Brain microvascular endothelial cell (primary cell): ENCODE measurements around the gene IGIP.

Experiments
- DNase-seq: peaks from one replicate; pipeline ENCODE4 v3.0.0-alpha.2; 2020
- H3K27ac ChIP-seq: fragments of 250-450 bp; sonication (Bioruptor Pico); 2 replicates; pipeline ENCODE4 v1.5.1; 2020; ENCODE audit warnings: mild to moderate bottlenecking, moderate library complexity
- H3K27me3 ChIP-seq: fragments of 250-450 bp; sonication (Bioruptor Pico); replicated peaks from 2 replicates; pipeline ENCODE4 v1.5.1; 2020; ENCODE audit warnings: mild to moderate bottlenecking
- H3K36me3 ChIP-seq: fragments of 250-450 bp; sonication (Bioruptor Pico); replicated peaks from 2 replicates; pipeline ENCODE4 v1.5.1; 2020; ENCODE audit warnings: mild to moderate bottlenecking
- H3K4me3 ChIP-seq: 2 replicates; pipeline ENCODE4 v1.5.1; 2011; ENCODE audit warnings: low read depth, mild to moderate bottlenecking, control low read depth, low read length, moderate library complexity
- in situ Hi-C: cut with HindIII; loops from 2 replicates; pipeline ENCODE4 v1.10.0; 2017; ENCODE audit warnings: low sequenced_read_pairs, low pct_ligation_motif_present
- TF ChIP-seq, protein P1 (sequence below): IDR thresholded peaks from 2 replicates; pipeline ENCODE4 v1.5.1; 2011; ENCODE audit warnings: low read depth, mild to moderate bottlenecking, moderate library complexity, low read length, control low read depth, inconsistent platforms; ENCODE audit errors: missing control alignments

Gene IGIP

DNA sequence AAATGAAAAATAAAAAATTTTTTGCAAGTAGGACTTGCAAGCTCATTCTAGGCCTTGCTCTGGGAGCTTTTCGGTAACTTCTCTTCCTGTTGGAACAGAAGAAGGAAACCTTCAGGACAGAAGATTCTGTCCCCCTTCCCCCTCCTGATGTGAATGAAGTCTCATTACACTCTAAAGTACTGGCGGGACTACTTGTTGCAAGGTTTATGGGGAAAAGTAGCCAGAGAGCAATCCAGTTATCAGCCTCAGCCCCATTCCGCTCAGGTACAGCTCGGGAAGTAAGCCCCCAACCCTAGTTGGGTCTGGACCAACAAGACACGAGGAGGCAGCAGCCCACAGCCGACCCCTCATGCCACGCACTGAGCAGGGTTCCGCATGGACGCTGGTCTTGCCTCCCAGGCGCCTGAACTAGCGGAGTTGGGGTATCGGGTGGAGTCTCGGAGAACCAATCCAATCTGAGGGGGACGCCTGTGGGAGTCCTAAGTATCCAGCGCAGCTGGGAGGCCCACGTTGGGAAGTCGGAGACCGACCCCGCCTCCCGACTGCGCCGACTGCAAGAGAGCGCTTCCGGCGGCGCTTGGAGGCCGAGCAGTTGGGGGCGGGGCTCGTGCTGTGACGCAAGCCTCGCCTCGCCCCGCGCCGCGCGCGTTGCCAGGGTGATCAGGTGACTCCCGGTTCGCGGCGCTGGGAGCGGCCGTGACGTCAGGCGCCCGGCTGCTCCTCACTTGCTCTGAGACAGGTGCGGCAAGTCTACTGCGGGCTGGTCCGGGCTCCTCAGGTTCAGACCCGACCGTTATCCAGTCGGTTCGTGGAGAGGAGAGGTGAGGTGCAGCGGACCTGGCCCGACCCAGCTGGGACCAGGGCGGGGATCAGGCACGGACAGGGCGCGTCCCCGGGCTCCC is 49.0 kb downstream of the IGIP start, which contains the start of gene CYSTM1:
CYSTM1 (plus strand) TSS at position 724 of the 902 bp plus-strand sequence. CDS start 19,278 bp downstream, outside the sequence.
- Histone ChIP-seq H3K27me3 (no peaks in the 10 kb centered on the region), H3K36me3 (no peaks in the 10 kb centered on the region), H3K27ac (peak within 1 kb of the TSS; percentile 68), H3K4me3 (peak within 1 kb of the TSS; percentile 80)
- TF ChIP-seq, protein P1, sequence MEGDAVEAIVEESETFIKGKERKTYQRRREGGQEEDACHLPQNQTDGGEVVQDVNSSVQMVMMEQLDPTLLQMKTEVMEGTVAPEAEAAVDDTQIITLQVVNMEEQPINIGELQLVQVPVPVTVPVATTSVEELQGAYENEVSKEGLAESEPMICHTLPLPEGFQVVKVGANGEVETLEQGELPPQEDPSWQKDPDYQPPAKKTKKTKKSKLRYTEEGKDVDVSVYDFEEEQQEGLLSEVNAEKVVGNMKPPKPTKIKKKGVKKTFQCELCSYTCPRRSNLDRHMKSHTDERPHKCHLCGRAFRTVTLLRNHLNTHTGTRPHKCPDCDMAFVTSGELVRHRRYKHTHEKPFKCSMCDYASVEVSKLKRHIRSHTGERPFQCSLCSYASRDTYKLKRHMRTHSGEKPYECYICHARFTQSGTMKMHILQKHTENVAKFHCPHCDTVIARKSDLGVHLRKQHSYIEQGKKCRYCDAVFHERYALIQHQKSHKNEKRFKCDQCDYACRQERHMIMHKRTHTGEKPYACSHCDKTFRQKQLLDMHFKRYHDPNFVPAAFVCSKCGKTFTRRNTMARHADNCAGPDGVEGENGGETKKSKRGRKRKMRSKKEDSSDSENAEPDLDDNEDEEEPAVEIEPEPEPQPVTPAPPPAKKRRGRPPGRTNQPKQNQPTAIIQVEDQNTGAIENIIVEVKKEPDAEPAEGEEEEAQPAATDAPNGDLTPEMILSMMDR = no peak
- DNase-seq = peak; percentile 91
- in situ Hi-C loops = no loop called here

DNA sequence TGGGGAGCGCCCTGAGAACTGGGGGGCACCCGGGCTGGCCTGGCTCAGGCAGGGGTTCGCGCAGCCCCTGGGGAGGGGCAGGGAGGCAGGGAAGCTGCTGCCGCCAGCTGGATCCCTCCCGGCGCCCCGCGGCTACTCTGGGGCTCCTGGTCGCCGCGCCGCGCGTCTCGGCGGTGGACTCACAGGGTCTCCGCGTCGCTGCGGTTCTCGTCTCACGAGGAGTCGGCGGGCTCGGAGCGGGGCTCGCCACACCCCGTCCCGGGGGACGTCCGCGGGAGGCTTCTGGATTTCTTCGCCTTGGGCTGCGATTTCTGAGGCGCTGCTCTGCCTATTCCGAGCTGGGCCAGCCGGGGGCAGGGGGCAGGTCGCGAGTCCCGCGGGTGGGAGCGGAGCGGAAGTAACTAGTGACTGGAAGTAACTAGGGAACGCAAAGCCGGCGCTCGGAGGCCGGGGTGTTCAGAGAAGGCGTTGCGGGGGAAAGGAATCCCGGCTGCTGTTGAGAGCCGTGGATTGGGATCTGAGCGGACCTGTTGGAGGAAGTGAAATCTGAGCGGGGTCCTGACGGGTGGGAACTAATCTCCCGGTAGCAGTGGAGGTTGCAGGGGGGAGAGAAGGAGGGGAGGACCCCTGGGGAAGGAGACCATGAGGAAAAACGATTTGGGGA is 49.8 kb downstream of the IGIP start:
- H3K4me3 ChIP-seq = peak overlapping the region; percentile 80
- in situ Hi-C loops = no loop called here
- peak overlapping the region; percentile 68 for H3K27ac ChIP-seq
- H3K36me3 ChIP-seq = no peaks in the 10 kb centered on the region
- peak; percentile 52 for DNase-seq
- TF ChIP-seq, protein P1 = peak; percentile 34
- no peaks in the 10 kb centered on the region for H3K27me3 ChIP-seq

DNA sequence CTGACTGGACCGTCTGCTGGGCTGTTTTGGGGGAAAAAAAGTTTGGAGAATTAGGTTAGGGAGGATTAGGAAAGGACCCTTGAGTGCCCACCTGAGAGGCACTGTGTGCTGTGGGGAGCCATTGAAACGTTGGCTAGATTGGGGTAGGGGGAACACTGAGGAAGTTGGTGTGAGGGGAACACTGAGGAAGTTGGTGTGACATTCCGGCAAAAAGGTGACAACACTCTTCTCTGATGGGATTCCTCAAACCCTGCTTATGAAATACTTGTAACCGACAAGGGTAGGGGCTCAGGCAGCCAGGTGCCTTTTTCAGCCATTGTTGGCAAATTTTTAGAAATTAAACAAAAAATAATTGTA is 50.3 kb downstream of the IGIP start:
- no peaks in the 10 kb centered on the region for H3K36me3 ChIP-seq
- TF ChIP-seq, protein P1 = no peak
- no peak for DNase-seq
- H3K27ac ChIP-seq = peak overlapping the region; percentile 68
- peak overlapping the region; percentile 80 for H3K4me3 ChIP-seq
- no peaks in the 10 kb centered on the region for H3K27me3 ChIP-seq
- in situ Hi-C loops = no loop called here

DNA sequence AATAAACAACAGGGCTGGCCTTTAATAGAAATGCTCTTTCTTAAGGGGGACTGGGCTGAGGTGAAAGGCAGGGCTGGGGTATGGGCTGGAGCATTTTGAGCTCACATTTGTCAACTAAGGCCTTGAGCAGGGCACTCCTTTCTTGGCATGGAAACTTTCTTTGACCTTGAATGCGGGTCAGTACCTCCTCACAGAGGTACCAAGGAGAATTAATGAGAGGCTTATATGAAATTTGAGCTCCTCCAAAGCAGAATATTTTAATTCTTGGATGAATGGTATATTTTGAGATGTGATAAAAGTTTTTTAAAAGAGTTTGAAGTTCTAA is 52.3 kb downstream of the IGIP start:
- in situ Hi-C loops = no loop called here
- DNase-seq = no peak
- H3K36me3 ChIP-seq = no peaks in the 10 kb centered on the region
- no peak overlapping the region for H3K27ac ChIP-seq
- H3K4me3 ChIP-seq = no peak overlapping the region
- TF ChIP-seq, protein P1 = no peak
- H3K27me3 ChIP-seq = no peaks in the 10 kb centered on the region

DNA sequence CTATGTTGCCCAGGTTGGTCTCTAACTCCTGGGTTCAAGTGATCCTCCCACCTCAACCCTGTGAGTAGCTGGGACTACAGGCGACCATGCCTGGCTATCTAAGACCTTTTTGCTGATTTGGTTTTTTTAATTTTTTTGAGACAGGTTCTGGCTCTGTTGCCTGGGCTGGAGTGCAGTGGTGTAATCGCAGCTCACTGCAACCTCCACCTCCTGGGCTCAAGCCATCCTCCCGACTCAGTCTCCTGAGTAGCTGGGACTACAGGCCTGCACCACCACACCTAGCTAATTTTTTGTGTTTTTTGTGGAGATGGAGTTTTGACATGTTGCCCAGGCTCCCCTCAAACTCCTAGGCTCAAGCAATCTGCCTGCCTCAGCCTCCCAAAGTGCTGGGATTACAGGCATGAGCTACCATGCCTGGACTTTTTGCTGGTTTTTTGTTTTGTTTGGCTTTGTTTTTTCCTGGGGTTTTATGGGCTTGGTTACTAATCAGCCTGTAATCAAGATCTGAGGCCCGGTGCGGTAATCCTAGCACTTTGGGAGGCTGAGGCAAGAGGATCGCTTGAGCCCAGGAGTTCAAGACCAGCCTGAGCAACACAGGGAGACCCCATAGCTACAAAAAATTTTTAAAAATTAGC is 52.9 kb downstream of the IGIP start:
- H3K36me3 ChIP-seq = no peaks in the 10 kb centered on the region
- H3K27me3 ChIP-seq = no peaks in the 10 kb centered on the region
- TF ChIP-seq, protein P1 = no peak
- no peak for DNase-seq
- in situ Hi-C loops = no loop called here
- H3K27ac ChIP-seq = no peak overlapping the region
- H3K4me3 ChIP-seq = no peak overlapping the region
